HEK293T (cell line): ENCODE measurements around the gene EFHD2.

ENCODE experiments used
- SUZ12 ChIP-seq: fragments of 450-650 bp; IDR thresholded peaks from 2 replicates; pipeline ENCODE4 v1.6.1; 2016; ENCODE audit warnings: mild to moderate bottlenecking
- TARDBP ChIP-seq: fragments of 450-650 bp; IDR thresholded peaks from 2 replicates; pipeline ENCODE4 v1.6.1; 2016

DNA sequence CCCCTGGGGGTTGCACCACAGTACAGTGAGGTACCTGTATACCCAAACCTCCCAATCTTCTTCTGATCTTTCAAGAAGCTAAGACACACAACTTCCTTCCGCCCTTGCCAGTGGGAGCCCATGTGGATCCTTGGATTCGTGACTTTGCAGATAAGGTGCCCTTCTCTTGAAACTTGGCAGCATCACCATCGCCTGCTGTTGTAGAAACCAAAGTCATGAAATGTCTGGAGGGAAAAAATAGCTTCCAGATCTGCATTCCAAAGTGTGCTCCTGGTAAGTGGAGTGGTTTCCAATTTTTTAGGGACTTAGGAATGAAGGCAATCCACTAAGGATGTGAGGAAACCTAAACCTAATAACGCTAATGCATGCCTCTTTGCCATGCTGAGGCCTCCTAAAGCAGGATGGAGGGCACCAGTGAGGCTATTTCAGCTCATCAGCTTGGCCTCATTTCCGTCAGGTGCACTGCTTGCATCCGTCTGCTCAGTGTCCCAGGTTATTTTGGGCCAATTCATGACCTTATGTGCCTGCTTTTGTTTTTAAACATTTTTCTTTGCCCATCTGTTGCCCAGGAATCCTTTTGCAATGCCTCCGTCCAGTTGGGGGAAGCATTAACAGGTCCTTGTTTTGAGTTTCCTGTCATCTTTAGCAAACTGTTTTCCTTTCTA lies 8.2 kb upstream of the EFHD2 start:
- TF ChIP-seq TARDBP (no peak), SUZ12 (no peak)
